HG03095 (cell line): ENCODE data around the gene CD81.
A peak's percentile ranks its signal among the peaks of the same experiment; 100 is the strongest.

Experiments
- ATAC-seq: cut with Tn5 transposase; IDR thresholded peaks from one replicate; pipeline ENCODE4 v1.9.1; 2021; ENCODE audit warnings: moderate library complexity; ENCODE audit not compliant: unreplicated experiment

The CD81 gene

DNA sequence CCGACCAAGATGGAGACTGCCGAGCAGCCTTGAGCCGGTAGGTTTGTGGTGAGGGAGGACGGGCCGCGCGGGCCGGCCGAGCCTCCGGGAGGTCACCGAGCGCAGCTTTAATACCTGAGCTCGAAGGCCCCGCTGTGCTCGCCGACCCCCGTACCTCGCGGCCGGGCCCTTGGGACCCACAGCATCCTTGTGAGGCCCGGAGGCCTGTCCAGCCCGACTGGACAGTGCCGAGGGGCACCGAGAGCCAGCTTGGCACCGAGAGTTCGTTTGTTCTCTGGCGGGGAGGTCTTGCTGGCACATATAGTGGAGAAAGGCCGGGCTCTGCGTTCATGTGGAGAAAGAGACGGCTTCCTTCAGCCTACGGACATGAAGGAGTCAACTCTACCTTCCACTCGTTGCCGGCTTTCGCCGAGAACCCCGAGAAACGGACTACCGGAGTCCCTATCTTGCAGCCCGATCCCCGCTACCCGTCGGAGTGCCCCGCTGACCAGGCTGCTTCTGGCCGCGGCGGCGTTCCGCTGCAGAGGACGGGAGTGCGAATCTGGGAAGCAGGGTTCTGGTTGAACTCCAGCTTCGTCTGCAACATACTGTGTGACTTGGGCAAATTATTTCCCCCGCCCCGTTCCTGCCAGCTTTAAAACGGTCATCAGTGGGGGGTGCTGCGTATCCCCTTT is 23.8 kb downstream of the CD81 start:
- peak; percentile 1 for ATAC-seq

DNA sequence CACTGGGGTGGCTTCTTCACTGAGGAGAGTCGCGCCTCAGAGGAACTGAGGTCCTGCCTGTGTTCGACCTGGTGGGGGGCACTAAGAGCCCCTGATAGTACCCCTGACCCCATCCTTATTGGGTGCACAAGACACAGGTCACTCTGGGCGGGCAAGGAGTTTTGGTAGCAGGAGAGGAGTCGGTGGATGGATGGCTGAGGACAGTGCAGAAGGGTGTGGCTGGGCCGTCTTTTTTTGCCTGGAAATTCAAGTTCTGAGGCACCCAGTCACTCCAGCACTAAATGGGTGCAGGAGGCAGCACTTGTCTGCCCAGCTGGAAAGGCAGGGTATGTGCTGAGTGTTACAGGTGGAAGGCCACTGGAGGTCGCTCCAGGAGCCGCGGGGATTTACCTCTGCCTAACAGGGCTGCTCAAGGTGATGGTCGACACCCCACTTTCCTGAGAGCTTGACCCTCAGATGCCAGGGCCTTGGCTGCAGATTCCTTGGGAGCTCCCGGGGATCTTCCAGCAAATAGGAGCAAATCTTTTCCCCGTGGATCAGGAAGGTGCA is 24.4 kb downstream of the CD81 start:
- no peak for ATAC-seq

DNA sequence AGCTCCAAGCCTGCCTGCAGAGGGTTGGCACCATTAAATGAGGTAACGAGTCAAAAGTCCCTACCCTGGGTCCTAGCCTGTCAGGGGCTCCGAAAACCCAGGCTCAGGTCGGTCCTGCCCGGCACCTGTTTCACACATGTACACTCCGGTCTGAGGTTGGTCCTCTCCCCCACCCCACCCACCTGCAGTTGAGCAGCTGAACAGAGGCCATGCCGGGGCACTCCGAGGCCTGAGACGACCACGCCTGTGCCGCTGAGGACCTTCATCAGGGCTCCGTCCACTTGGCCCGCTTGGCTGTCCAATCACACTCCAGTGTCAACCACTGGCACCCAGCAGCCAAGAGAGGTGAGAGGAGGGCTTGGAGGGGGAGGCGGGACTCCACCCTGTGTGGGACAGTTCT is 25.0 kb downstream of the CD81 start:
- no peak for ATAC-seq

DNA sequence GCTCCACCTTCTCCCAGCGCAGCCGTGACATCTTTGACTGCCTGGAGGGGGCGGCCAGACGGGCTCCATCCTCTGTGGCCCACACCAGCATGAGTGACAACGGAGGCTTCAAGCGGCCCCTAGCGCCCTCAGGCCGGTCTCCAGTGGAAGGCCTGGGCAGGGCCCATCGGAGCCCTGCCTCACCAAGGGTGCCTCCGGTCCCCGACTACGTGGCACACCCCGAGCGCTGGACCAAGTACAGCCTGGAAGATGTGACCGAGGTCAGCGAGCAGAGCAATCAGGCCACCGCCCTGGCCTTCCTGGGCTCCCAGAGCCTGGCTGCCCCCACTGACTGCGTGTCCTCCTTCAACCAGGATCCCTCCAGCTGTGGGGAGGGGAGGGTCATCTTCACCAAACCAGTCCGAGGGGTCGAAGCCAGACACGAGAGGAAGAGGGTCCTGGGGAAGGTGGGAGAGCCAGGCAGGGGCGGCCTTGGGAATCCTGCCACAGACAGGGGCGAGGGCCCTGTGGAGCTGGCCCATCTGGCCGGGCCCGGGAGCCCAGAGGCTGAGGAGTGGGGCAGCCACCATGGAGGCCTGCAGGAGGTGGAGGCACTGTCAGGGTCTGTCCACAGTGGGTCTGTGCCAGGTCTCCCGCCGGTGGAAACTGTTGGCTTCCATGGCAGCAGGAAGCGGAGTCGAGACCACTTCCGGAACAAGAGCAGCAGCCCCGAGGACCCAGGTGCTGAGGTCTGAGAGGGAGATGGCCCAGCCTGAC is 26.0 kb downstream of the CD81 start:
- no peak for ATAC-seq

DNA sequence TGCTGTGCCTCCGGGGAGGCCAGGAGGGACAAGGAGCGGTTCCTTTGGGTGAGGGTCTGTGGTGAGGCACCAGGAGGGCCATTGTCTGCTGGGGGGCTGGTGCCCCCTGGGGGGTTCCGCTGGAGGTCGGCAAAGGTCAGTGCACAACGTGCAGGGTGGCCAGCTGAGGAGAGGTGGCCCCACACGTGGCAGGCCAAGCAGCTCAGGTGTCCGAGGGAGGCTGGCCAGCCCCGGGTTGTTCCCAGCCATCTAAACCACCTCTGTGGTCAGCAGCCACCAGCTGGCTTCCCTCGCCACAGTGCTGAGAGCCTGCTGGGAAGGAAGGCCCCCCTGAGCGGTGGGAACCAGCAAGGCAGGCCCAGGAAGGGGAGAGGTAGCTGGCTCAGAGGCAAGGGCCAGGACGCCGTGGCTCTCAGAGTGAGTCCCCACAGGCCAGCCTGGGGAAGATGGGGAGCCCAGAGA is 27.7 kb downstream of the CD81 start:
- no peak for ATAC-seq

DNA sequence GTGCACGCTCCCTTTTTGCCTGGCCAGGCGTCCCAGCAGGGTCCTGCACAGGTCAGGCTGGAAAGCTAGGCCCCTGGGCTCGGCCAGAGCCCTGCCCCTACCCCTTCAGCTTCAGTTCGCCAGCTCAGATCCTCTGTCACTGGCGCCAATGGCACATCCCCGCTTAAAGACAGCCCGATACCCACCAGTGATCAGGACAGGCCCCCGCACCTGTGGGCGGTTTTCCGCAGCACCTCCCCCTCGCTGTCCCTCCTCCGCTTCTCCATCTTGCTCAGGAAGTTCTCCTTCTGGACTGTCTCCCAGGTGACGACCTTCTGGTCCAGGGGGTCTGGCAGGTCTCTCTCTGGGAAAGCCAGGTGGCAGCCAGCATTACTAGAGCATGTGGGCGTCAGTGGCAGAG is 29.3 kb downstream of the CD81 start:
- ATAC-seq, result no peak

DNA sequence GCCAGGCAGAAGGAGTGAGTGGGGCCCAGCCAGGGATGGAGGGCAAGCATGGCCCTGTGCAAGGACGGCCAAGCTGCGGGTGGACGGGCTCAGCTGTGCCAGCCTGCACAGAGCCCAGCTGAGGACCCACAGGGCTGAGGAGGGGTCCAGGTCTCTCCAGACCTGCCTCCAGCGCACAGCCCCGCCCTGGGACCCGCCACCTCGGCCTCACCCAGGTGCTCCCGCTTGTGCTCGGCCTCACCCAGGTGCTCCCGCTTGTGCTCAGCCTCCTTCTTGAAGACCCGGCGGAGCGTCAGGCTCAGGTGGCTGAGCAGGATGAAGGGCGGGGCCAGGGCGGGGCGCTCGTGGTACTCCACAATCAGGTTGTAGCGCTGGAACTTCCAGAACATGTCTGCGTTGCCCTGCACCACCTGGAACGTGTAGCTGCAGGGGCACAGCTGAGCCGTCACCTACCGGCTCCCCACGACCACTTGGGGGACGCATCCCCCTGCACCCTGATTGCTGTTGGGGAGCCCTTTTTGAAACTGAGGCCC is 29.8 kb downstream of the CD81 start:
- ATAC-seq, result no peak

DNA sequence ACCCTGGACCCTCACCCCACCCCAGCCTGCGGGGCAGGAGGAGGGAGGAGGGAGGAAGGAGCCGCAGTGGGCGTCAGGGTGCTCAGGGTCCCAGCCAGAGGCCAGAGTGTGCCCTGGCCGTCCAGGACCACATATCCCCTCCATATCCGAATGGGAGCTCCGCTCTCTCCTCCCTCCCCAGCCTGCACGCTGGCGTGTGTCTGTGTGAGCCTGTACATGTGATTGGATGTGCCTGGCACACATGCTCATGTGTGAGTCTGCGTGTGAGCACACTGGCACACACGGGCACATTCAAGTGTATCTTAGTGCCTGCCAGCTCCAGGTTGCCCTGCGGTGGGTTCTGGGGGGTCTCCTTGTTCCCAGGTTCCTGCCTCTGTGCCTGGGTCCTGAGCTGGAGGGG is 31.6 kb downstream of the CD81 start:
- ATAC-seq, result no peak

DNA sequence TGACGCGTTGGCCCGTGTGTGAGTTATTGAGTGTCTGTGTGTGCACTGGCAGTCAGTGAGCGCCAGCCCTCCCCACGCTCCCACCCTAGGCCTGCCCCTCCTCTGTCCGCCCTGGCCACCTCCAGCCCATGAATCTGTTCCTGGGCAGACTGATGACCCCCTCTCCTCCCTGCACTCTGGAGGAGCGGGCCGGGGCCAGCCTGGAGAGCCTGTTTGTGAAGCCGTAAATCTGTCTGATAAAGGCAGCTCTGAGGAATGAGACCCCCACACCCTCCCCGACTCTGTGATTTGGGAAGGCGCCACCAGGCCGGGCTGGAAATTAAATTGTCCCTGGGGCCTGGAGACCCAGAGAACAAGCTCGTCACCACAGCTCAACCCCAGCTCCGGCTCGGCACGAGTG is 32.0 kb downstream of the CD81 start:
- ATAC-seq, result no peak

DNA sequence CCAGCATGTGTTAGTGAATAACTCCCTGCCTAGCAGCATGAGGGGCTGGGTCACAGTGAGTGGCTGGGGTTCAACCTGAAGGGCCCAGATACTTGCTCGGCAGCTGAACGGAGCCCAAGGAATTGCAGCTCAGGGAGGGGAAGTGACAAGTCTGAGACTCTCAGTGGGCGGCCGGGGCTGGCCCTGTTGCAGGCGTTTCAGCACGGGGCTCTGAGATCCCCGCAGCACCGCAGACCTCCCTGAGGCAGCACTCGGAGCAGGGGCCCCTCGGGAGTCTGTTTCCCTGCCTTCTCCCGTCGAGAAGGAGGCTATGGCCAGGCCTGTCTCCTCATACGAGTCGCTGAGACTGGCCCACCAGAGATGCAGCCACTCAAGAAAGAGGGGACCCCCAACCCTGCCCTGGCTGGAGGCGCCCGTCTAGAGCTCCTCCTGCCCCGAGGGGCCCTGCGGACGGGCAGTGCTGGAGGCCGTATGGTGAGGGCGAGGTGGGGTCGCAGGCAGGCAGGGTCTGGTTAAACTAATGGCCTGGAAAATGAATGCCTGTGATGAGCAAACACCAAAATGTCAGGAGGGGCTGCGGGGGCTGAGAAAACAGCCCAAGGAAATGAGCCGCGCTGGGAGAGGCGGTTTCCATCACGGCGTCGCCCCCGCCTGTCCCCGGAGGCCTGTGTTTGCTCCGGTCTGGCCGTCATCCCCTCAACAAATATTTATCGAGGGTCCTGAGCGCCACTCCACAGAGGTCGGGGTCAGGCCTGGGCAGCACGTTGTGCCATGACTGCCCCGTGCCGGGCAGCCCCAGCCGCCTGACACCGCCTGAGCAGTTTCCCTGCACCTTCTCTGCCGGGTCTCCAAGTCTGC is 32.7 kb downstream of the CD81 start:
- ATAC-seq, result no peak

DNA sequence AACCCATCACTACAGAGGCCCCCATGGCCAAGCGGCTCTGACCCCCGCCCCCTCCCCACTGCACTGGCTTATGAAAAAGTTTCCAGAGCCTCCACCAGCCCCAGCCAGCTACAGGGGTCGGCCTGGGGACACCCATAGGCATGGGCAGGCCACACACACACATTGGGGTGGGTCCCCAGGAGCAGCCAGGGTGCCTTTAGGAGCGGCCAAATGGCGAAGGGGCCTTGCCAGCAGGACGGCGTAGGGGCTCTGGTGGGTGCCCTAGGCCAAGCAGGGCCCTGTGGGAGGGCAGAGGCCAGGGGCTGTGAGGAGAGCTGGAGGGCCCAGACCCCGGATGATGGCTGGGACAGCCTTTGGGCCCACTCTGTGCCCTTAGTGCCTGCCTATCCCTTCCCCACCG is 33.5 kb downstream of the CD81 start:
- ATAC-seq, result no peak

DNA sequence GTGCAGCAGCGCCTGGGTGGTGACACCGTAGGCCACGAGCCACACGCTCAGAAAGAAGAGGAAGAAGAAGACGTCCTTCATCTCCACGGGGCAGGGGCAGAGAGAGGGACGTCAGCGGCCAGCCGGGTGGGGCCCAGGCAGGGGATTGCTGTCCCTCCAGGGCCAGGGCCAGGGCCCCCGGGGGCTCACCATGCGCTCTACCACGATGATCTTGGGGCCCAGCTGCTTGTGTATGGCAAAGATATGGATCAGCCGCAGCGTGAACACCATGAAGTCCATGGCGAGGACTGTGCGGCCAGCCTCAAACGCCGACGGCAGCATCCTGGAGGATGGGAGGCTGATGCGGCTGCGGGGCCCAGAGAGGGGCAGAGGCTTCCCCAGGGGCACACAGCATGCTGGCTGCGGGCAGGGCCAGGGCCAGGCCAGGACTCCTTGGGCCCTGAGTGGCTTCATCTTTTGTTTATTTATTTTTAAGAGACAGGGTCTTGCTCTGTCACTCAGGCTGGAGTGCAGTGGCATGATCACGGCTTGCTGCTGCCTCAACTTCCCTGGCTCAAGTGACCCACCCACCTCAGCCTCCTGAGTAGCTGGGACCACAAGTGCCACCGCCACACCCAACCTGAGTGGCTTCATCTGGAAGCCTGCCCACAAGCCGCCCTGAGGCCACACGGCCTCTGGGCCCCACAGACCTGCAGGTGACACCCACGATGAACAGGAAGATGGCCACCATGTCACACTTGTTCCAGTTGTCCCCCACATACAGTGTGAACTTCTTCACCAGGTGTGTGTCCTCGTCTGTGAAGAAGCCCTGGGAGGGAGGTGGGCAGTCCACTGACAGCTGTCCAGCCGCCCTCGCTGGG is 34.6 kb downstream of the CD81 start:
- ATAC-seq, result no peak

DNA sequence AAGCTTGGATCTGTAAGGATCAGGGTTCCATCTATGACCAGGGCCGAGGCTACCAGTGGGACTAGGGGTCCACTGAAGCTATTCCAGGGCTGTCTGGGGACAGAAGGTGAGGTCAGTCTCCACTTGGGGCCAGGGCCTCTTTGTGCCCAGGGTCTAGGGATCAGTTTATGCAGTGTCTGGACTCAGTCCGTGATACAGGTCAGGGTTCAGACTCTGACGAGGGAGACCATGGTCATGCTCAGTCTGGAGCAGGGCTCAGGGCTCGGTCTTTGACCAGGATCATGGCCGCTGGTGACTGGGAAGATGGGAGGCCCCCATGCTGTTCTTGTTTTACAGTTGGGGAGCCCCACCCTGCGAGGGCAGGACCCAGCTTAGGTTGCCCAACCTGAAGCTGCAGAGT is 35.2 kb downstream of the CD81 start:
- no peak for ATAC-seq

DNA sequence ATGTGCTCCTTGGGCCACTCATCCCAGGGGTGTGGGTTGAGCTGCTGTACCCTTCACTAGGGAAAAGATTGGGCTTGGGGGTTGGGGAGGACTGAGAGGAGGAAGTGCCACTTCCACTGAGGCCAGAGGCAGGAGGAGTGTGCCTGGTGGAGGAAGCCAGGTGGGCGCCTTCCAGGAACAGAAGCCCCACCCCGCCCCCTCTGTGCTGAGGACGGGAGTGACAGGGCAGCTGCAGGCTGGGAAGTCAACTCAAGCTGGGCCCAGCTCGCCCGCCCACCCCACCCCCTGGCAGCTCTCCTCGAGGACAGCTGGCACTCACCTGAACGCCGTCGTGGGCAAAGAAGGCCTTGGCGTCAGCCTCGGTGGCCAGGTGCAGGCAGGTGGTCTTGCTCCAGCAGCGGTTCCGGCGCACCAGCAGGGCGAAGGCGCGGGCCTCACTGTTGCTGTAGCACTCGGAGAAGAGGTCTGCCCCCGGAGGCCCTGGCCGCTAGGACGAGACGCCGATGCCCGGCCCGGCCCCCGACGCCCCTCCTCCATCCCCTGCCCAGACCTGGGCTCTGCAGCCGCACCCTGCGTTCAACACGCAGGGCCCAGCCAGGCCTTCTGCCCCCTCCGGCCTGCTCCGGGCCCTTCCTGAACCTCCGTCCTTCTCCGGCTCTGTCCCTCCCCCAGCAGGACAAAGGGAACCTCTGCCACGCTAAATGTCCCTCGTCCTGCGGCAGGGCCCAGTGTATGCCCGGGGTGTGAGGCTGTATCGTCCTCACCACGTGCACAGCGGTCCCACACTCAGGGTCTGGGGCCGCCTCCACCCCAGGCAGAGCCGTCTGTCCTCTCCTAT is 36.9 kb downstream of the CD81 start:
- no peak for ATAC-seq

DNA sequence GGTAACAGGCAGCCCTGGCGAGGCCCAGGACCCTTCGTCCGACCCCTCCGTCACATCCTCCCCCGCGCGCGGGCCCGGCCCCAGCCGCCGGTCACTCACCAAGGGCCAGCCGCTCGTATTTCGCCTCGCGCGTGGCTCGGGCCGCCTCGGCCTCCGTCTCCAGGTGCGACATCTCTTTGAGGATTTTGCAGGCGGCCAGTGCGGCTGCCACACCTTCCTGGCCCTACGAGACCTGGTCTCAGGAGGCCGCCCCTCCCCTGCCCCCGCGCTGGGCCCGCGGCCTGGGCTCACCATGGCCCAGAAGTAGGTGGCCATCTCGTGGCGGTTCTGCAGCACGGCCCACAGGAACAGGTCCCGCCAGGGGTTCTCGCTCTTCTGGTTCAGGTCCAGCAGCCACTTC is 37.5 kb downstream of the CD81 start:
- ATAC-seq, result no peak

DNA sequence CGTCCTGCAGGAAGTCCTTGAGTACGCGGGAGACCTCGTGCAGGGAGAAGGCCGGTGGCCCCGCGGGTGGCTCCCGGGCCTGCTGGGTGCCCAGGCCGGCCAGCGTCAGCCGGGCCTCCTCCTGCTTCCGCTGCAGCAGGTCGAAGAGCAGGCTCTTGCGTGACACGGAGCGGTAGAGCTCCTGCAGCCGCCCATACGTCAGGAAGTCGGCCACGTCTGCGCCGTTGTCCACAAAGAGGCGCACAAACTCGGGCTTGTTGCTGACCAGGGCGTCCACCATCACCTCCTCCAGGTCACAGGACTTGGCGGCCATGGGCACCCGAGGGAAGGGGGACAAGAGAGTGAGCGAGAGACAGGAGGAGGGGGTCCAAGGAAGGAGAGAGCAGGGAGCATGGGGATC is 38.1 kb downstream of the CD81 start:
- ATAC-seq, result no peak

DNA sequence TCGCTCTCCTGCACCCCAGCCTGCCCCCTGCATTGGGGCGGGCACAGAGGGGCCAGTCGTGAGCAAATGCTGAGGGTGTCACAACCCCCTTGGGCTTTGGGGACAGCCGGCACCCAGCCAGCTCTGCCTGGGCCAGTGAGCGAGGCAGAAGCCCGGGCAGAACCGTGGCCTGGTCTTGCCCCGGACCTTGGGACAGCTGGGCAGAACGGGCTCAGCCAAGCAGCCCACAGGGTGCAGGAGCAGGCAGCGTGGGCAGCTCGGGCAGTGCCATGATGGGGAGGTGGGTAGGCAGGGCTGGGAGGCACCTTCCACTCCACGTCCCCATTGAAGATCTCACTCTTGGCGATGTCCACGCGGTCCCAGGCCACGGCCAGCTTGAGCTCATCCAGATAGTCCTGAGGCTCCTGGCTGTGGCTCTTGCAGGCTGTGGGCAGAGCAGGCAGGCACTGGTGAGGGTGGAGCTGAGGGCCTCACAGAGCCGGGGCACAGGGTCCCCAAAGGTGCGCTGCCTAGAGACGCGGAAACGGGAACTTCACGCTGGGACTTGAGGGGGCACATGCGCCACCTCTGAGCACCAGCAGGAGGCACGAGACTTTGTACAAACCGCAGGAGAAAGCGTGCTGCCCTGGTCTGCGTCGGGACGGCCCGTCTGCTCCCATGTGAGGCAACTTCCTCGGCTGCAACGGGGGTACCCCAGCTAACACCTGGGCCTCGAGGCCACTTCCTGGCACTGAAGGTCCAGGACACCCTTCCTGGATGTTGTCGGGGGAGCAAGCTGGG is 38.7 kb downstream of the CD81 start:
- ATAC-seq, result no peak

DNA sequence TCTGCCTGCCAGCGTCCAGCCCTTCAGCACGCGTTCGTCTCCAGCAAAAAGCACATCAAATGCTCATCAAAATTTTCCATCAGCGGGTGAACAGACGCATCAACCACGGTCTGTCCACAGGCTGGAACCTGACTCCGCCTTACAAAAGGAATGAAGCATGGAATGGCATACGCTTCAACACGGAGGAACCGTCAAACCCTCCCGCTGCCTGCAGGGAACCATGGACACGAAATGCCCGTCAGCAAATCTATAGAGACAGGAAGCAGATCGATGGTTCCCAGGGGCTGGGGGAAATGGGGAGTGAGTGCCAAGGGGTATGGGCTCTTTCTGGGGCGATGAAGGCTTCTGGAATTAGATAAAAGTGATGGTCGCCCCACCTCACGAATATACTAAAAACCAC is 39.7 kb downstream of the CD81 start:
- ATAC-seq, result no peak
